Natural killer cell treated with Interleukin-12 subunit alpha and Interleukin-12 subunit beta and Interleukin-15 and Interleukin-18, amount 100 ng/mL, for 72 hours (primary cell): ENCODE data around the gene PPFIBP1. TPM values are rescaled to one million over a fixed set of nuclear protein-coding genes. Genes with fewer than 3 reads are reported as not detected.
"Not testable (repeated sequence)": the region's sequence is repeated elsewhere in the genome, so short reads cannot be mapped to it uniquely, and the experiment has no call there.

Experiments
- ATAC-seq, 2 donors: fragments of 150-1000 bp; cut with Tn5 transposase in 1 of 2; sonication (Bioruptor Pico), chemical (Tn5 transposase) in 1 of 2; 2 replicates each; pipeline ENCODE4 v1.10.0; 2021
- DNase-seq: peaks from one replicate; pipeline ENCODE4 v3.0.0; 2022; ENCODE audit warnings: low spot score
- H3K27ac Mint-ChIP-seq, 2 donors: 1 replicate in 1 of 2; 2 replicates in 1 of 2; pipeline ENCODE4 v1.8.0; 2022; ENCODE audit warnings: mixed read lengths in 2 of 2, mild to moderate bottlenecking in 1 of 2, moderate library complexity in 1 of 2
- H3K27me3 Mint-ChIP-seq, 2 donors: 1 replicate in 1 of 2; 2 replicates in 1 of 2; pipeline ENCODE4 v1.8.0; 2022; ENCODE audit warnings: mixed read lengths in 2 of 2
- H3K36me3 Mint-ChIP-seq: one replicate; pipeline ENCODE4 v1.8.0; 2022; ENCODE audit warnings: mixed read lengths
- H3K4me1 Mint-ChIP-seq, 2 donors: 1 replicate in 1 of 2; 2 replicates in 1 of 2; pipeline ENCODE4 v1.8.0; 2022; ENCODE audit warnings: low read depth in 2 of 2, mixed read lengths in 2 of 2, mild to moderate bottlenecking in 1 of 2
- H3K4me3 Mint-ChIP-seq: one replicate; pipeline ENCODE4 v1.8.0; 2022; ENCODE audit warnings: mixed read lengths
- H3K9me3 Mint-ChIP-seq: 2 replicates; pipeline ENCODE4 v1.8.0; 2022; ENCODE audit warnings: mixed read lengths
- total RNA-seq, 2 donors: library from RNA; stranded (reverse); gene quantifications; one replicate each; pipeline ENCODE4 v1.2.3, GENCODE V29; 2022

PPFIBP1 gene
- total RNA-seq, 2 donors from 2014 or later, result 9.0 to 12.9 TPM

GRCh38 chr12:27573972-27574371 lies 50.0 kb downstream of the PPFIBP1 start:
- DNase-seq (no peak), ATAC-seq (no peak)
- Mint-ChIP-seq H3K9me3 (no peaks in the 10 kb centered on the region), H3K36me3 (no peaks in the 10 kb centered on the region), H3K4me1 (no peaks in the 10 kb centered on the region), H3K4me3 (no peak overlapping the region), H3K27ac (no peak overlapping the region), H3K27me3 (peaks cover 7 to 24% of the 10 kb centered on the region in 2 donors)

GRCh38 chr12:27575090-27575761 lies 51.2 kb downstream of the PPFIBP1 start:
- H3K4me3 Mint-ChIP-seq, result no peak overlapping the region
- H3K36me3 Mint-ChIP-seq, result no peaks in the 10 kb centered on the region
- peaks cover 8 to 15% of the 10 kb centered on the region in 2 donors for H3K27me3 Mint-ChIP-seq
- H3K4me1 Mint-ChIP-seq, result no peaks in the 10 kb centered on the region
- no peaks in the 10 kb centered on the region for H3K9me3 Mint-ChIP-seq
- ATAC-seq (no peak), DNase-seq (no peak)
- no peak overlapping the region for H3K27ac Mint-ChIP-seq

GRCh38 chr12:27575762-27576118 lies 51.7 kb downstream of the PPFIBP1 start:
- Mint-ChIP-seq H3K9me3 (no peaks in the 10 kb centered on the region), H3K4me3 (no peak overlapping the region), H3K27me3 (peaks cover 8 to 15% of the 10 kb centered on the region in 2 donors), H3K36me3 (no peaks in the 10 kb centered on the region), H3K4me1 (no peaks in the 10 kb centered on the region), H3K27ac (no peak overlapping the region)
- no peak for DNase-seq
- no peak for ATAC-seq

GRCh38 chr12:27576667-27577347 lies 52.8 kb downstream of the PPFIBP1 start:
- H3K9me3 Mint-ChIP-seq, result no peaks in the 10 kb centered on the region
- H3K27me3 Mint-ChIP-seq, result peaks cover 8 to 15% of the 10 kb centered on the region in 2 donors
- H3K4me3 Mint-ChIP-seq, result no peak overlapping the region
- DNase-seq (no peak), ATAC-seq (no peak)
- no peaks in the 10 kb centered on the region for H3K4me1 Mint-ChIP-seq
- no peaks in the 10 kb centered on the region for H3K36me3 Mint-ChIP-seq
- no peak overlapping the region for H3K27ac Mint-ChIP-seq

GRCh38 chr12:27577688-27578087 lies 53.7 kb downstream of the PPFIBP1 start:
- Mint-ChIP-seq H3K9me3 (no peaks in the 10 kb centered on the region), H3K4me3 (no peak overlapping the region), H3K4me1 (no peaks in the 10 kb centered on the region), H3K36me3 (no peaks in the 10 kb centered on the region), H3K27me3 (peaks cover 8 to 15% of the 10 kb centered on the region in 2 donors), H3K27ac (no peak overlapping the region)
- ATAC-seq (no peak), DNase-seq (no peak)

- DNase-seq (no peak), ATAC-seq (no peak)
- Mint-ChIP-seq H3K27ac (no peak overlapping the region), H3K9me3 (no peaks in the 10 kb centered on the region), H3K4me1 (no peaks in the 10 kb centered on the region), H3K4me3 (no peak overlapping the region), H3K27me3 (peaks cover 4 to 6% of the 10 kb centered on the region in 2 donors), H3K36me3 (no peaks in the 10 kb centered on the region)
These were observed 54.8 kb downstream of the PPFIBP1 start for GRCh38 chr12:27578689-27579372.

- Mint-ChIP-seq H3K4me1 (peaks cover 0 to 4% of the 10 kb centered on the region in 2 donors), H3K27me3 (peaks cover 8 to 11% of the 10 kb centered on the region in 2 donors), H3K9me3 (no peaks in the 10 kb centered on the region), H3K4me3 (no peak overlapping the region), H3K36me3 (no peaks in the 10 kb centered on the region), H3K27ac (no peak overlapping the region)
- DNase-seq, result no peak
- no peak for ATAC-seq
These were observed 56.7 kb downstream of the PPFIBP1 start for GRCh38 chr12:27580561-27581330.

GRCh38 chr12:27581331-27581671 lies 57.3 kb downstream of the PPFIBP1 start:
- ATAC-seq, result peak in 1 of 2 donors; percentile 28
- H3K9me3 Mint-ChIP-seq, DNase-seq: not testable (repeated sequence)

GRCh38 chr12:27581833-27582232 lies 57.8 kb downstream of the PPFIBP1 start:
- H3K27ac Mint-ChIP-seq, H3K4me3 Mint-ChIP-seq, DNase-seq, H3K36me3 Mint-ChIP-seq, H3K9me3 Mint-ChIP-seq, H3K4me1 Mint-ChIP-seq, ATAC-seq: not testable (repeated sequence)
- peaks cover 12 to 14% of the 10 kb centered on the region in 2 donors for H3K27me3 Mint-ChIP-seq

More at GRCh38 chr12:27581331-27581671, 57.3 kb downstream of the PPFIBP1 start:
- not testable (repeated sequence) for H3K4me1 Mint-ChIP-seq, H3K36me3 Mint-ChIP-seq, H3K27ac Mint-ChIP-seq, H3K4me3 Mint-ChIP-seq
- peaks cover 12 to 14% of the 10 kb centered on the region in 2 donors for H3K27me3 Mint-ChIP-seq

GRCh38 chr12:27582445-27582844 lies 58.4 kb downstream of the PPFIBP1 start:
- not testable (repeated sequence) for DNase-seq, H3K4me3 Mint-ChIP-seq
- H3K27me3 Mint-ChIP-seq, result peaks cover 12 to 13% of the 10 kb centered on the region in 2 donors

GRCh38 chr12:27583057-27583797 lies 59.2 kb downstream of the PPFIBP1 start:
- no peak for ATAC-seq
- Mint-ChIP-seq H3K27ac (no peak overlapping the region), H3K36me3 (no peaks in the 10 kb centered on the region), H3K4me3 (no peak overlapping the region), H3K9me3 (no peaks in the 10 kb centered on the region), H3K4me1 (peaks cover 7 to 8% of the 10 kb centered on the region in 2 donors), H3K27me3 (peaks cover 8 to 12% of the 10 kb centered on the region in 2 donors)
- DNase-seq, result no peak

More at GRCh38 chr12:27582445-27582844, 58.4 kb downstream of the PPFIBP1 start:
- not testable (repeated sequence) for ATAC-seq, H3K36me3 Mint-ChIP-seq, H3K4me1 Mint-ChIP-seq, H3K27ac Mint-ChIP-seq, H3K9me3 Mint-ChIP-seq

- no peak for ATAC-seq
- H3K4me1 Mint-ChIP-seq, result peaks cover 7 to 16% of the 10 kb centered on the region in 2 donors
- peaks cover 8 to 12% of the 10 kb centered on the region in 2 donors for H3K27me3 Mint-ChIP-seq
These were observed 60.0 kb downstream of the PPFIBP1 start for GRCh38 chr12:27583981-27584380.

GRCh38 chr12:27585739-27586265 lies 61.8 kb downstream of the PPFIBP1 start:
- DNase-seq (no peak), ATAC-seq (no peak)
- H3K4me1 Mint-ChIP-seq, result peaks cover 7 to 16% of the 10 kb centered on the region in 2 donors
- no peak overlapping the region for H3K27ac Mint-ChIP-seq
- H3K9me3 Mint-ChIP-seq, result no peaks in the 10 kb centered on the region
- H3K4me3 Mint-ChIP-seq, result no peak overlapping the region
- peaks cover 8 to 10% of the 10 kb centered on the region in 2 donors for H3K27me3 Mint-ChIP-seq
- no peaks in the 10 kb centered on the region for H3K36me3 Mint-ChIP-seq

More at GRCh38 chr12:27583981-27584380, 60.0 kb downstream of the PPFIBP1 start:
- Mint-ChIP-seq H3K36me3 (no peaks in the 10 kb centered on the region), H3K27ac (no peak overlapping the region), H3K4me3 (no peak overlapping the region), H3K9me3 (no peaks in the 10 kb centered on the region)
- DNase-seq, result no peak
